Measurements from ENCODE around the gene PPP1R13L.

Gene PPP1R13L

GRCh38 chr19:45403781-45404556 lies 900 bp downstream of the PPP1R13L start:
- peaks cover 25% of the 10 kb centered on the region for H3K79me2 ChIP-seq (ENCODE audit: low read length)
- H4K20me1 ChIP-seq (ENCODE audit: insufficient read depth, low read length) = no peaks in the 10 kb centered on the region
- H2AFZ ChIP-seq (ENCODE audit: low read length) = peak overlapping the region; percentile 93
- H3K9me3 ChIP-seq (replicated peaks; ENCODE audit: insufficient read depth, low read length) = no peaks in the 10 kb centered on the region
- H3K27ac ChIP-seq (ENCODE audit: low read length) = no peak overlapping the region
- peak overlapping the region; percentile 89; the same call in 1 of the 2 replicates for H3K9ac ChIP-seq (ENCODE audit: low read length)
- no peaks in the 10 kb centered on the region for H3K9me2 ChIP-seq (replicated peaks; ENCODE audit: insufficient read depth, low read length)
- no peaks in the 10 kb centered on the region for H3K36me3 ChIP-seq (replicated peaks; ENCODE audit: insufficient read depth, low read length)
- DNase-seq = peak; percentile 76
- H3K27me3 ChIP-seq (replicated peaks; ENCODE audit: insufficient read depth, low read length) = no peaks in the 10 kb centered on the region
- H3K4me1 ChIP-seq (ENCODE audit: low read length) = no peaks in the 10 kb centered on the region
- H3K4me3 ChIP-seq (ENCODE audit: low read length) = peak overlapping the region; percentile 95
- H3K4me2 ChIP-seq (ENCODE audit: low read depth, low read length) = peak overlapping the region; percentile 98
- no peaks in the 10 kb centered on the region for H3F3A ChIP-seq (ENCODE audit: insufficient read depth, low read length)
- TF ChIP-seq EZH2phosphoT487 (IDR thresholded peaks at IDR 0.05; ENCODE audit: low read length) (no peak), CTCF (IDR thresholded peaks at IDR 0.05; ENCODE audit: low read length) (peak; percentile 75)

GRCh38 chr19:45403272-45403671 lies 1.6 kb downstream of the PPP1R13L start:
- Histone ChIP-seq H3K27ac (ENCODE audit: low read length) (no peak overlapping the region), H3F3A (ENCODE audit: insufficient read depth, low read length) (no peaks in the 10 kb centered on the region), H2AFZ (ENCODE audit: low read length) (no peak overlapping the region), H3K9me3 (replicated peaks; ENCODE audit: insufficient read depth, low read length) (no peaks in the 10 kb centered on the region), H4K20me1 (ENCODE audit: insufficient read depth, low read length) (no peaks in the 10 kb centered on the region), H3K79me2 (ENCODE audit: low read length) (peaks cover 18% of the 10 kb centered on the region), H3K27me3 (replicated peaks; ENCODE audit: insufficient read depth, low read length) (no peaks in the 10 kb centered on the region), H3K36me3 (replicated peaks; ENCODE audit: insufficient read depth, low read length) (no peaks in the 10 kb centered on the region), H3K4me2 (ENCODE audit: low read depth, low read length) (no peak overlapping the region), H3K4me1 (ENCODE audit: low read length) (no peaks in the 10 kb centered on the region), H3K9me2 (replicated peaks; ENCODE audit: insufficient read depth, low read length) (no peaks in the 10 kb centered on the region), H3K9ac (ENCODE audit: low read length) (no peak overlapping the region), H3K4me3 (ENCODE audit: low read length) (no peak overlapping the region)
- DNase-seq = no peak
- TF ChIP-seq EZH2phosphoT487 (IDR thresholded peaks at IDR 0.05; ENCODE audit: low read length) (no peak), EZH2 (optimal IDR thresholded peaks at IDR 0.05; ENCODE audit: low read depth, low read length) (no peak), CTCF (IDR thresholded peaks at IDR 0.05; ENCODE audit: low read length) (no peak)

DNA sequence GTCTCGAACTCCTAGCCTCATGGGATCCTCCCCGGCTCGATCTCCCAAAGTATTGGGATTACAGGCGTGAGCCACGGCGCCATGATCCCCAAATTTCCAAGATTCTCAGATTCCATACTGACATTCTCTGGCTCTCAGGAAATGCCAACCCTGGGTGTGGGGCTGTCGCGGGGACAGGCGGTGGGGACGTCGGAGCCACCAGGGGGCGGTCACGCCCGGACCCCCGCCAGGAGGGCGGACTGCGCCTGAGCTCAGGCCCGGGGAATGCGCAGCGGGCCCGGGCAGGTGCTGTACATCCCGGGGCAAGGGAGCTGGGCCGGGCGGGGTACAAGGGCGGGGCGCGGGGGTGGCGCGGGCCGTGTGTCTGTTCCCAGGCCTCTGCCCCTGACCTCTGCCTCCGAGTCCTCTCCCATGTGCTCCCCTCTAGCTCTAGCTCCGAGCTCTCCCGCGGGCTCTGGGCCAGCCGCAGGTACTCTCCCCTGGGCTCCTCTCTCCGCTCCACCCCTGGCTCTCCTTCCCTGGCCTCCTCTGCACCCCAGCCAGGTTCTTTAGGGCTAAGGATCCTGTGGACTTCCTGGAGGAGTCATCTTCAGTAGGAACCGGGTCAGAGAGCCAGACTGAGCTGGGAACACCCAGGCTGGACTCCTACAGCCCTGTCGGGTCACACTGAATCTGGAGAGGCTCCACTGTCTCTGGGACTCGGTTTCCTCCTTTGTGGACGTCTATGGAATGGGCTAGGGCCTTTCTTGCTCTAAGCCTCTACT lies 2.4 kb downstream of the PPP1R13L start:
- no peak overlapping the region for H3K27ac ChIP-seq (ENCODE audit: low read length)
- no peak overlapping the region for H3K9ac ChIP-seq (ENCODE audit: low read length)
- no peak for DNase-seq
- no peaks in the 10 kb centered on the region for H3K36me3 ChIP-seq (replicated peaks; ENCODE audit: insufficient read depth, low read length)
- H3F3A ChIP-seq (ENCODE audit: insufficient read depth, low read length) = no peaks in the 10 kb centered on the region
- TF ChIP-seq EZH2 (optimal IDR thresholded peaks at IDR 0.05; ENCODE audit: low read depth, low read length) = no peak
- no peak for TF ChIP-seq EZH2phosphoT487 (IDR thresholded peaks at IDR 0.05; ENCODE audit: low read length)
- no peak for TF ChIP-seq CTCF (IDR thresholded peaks at IDR 0.05; ENCODE audit: low read length)
- H3K4me2 ChIP-seq (ENCODE audit: low read depth, low read length) = no peak overlapping the region
- H3K9me3 ChIP-seq (replicated peaks; ENCODE audit: insufficient read depth, low read length) = no peaks in the 10 kb centered on the region
- no peaks in the 10 kb centered on the region for H3K9me2 ChIP-seq (replicated peaks; ENCODE audit: insufficient read depth, low read length)
- no peaks in the 10 kb centered on the region for H3K27me3 ChIP-seq (replicated peaks; ENCODE audit: insufficient read depth, low read length)
- H2AFZ ChIP-seq (ENCODE audit: low read length) = no peak overlapping the region
- no peaks in the 10 kb centered on the region for H3K4me1 ChIP-seq (ENCODE audit: low read length)
- H3K79me2 ChIP-seq (ENCODE audit: low read length) = peaks cover 11% of the 10 kb centered on the region
- no peak overlapping the region for H3K4me3 ChIP-seq (ENCODE audit: low read length)
- no peaks in the 10 kb centered on the region for H4K20me1 ChIP-seq (ENCODE audit: insufficient read depth, low read length)

Measured in MM.1S (cell line).